ENCODE measurements around the gene ACTN1. TPM values are rescaled to one million over a fixed set of nuclear protein-coding genes. Genes with fewer than 3 reads are reported as not detected.

Gene ACTN1
- total and polyA plus RNA-seq, 2 of the 8 experiments (the other 6 are each of a cell fraction or from before 2014, with no cell fraction given), result 236 to 262 TPM

- Histone ChIP-seq H3K79me2 (ENCODE audit: control insufficient read depth in 1 of 2, insufficient read depth in 2 of 2, low read length in 2 of 2) (peaks cover 36 to 52% of the 10 kb centered on the region in 2 experiments), H4K20me1 (replicated peaks in 1 of 2; ENCODE audit: control insufficient read depth in 1 of 2, insufficient read depth in 2 of 2, low read length in 2 of 2) (peaks cover 16 to 21% of the 10 kb centered on the region in 2 experiments), H3K9ac (replicated peaks in 1 of 4; ENCODE audit: extremely low read depth in 1 of 4, low read depth in 3 of 4, low read length in 3 of 4) (peak overlapping the region; percentile 64 to 91 (median 84)), H3K14ac (ENCODE audit: insufficient read length) (no peak overlapping the region), H2BK15ac (ENCODE audit: low read length) (no peak overlapping the region), H3K4me2 (ENCODE audit: insufficient read depth in 1 of 2, low read depth in 2 of 2, low read length in 2 of 2) (peak overlapping the region; percentile 79 to 92), H3K9me3 (ENCODE audit: insufficient read depth in 2 of 2, low read depth in 1 of 2, low read length in 1 of 2) (no peaks in the 10 kb centered on the region), H3K23me2 (ENCODE audit: low read depth, low read length) (peaks cover 3% of the 10 kb centered on the region; the same call in 1 of the 2 replicates), H2BK12ac (ENCODE audit: low read depth, low read length) (0 out of 2 replicates have a peak overlapping the region, but pooled peaks have one; percentile 22), H3K18ac (ENCODE audit: extremely low read depth, low read length) (peak overlapping the region; percentile 76), H4K8ac (ENCODE audit: extremely low read depth, insufficient read depth, low read length) (peak overlapping the region; percentile 84; the same call in 1 of the 2 replicates), H3K27me3 (replicated peaks in 1 of 4; ENCODE audit: control insufficient read depth in 3 of 4, extremely low read depth in 1 of 4, insufficient read depth in 3 of 4, low read length in 3 of 4) (no peaks in the 10 kb centered on the region; a peak in 1 of 7 replicates), H3K4me3 (ENCODE audit: extremely low read depth in 1 of 4, insufficient read depth in 2 of 4, low read depth in 3 of 4, low read length in 4 of 4) (peak overlapping the region; percentile 61 to 99 (median 91)), H2BK5ac (ENCODE audit: low read depth, low read length) (peak overlapping the region; percentile 96; the same call in 1 of the 2 replicates), H3K56ac (replicated peaks; ENCODE audit: insufficient read length, low read depth, low read length) (peak overlapping the region; percentile 88), H2BK120ac (replicated peaks; ENCODE audit: low read depth, low read length) (peak overlapping the region; percentile 26), H4K91ac (replicated peaks; ENCODE audit: insufficient read length, low read length) (peak overlapping the region; percentile 84), H2AK5ac (ENCODE audit: low read depth, low read length) (peak overlapping the region; percentile 67; the same call in 1 of the 2 replicates), H4K5ac (ENCODE audit: insufficient read length, low read depth, low read length) (peak overlapping the region; percentile 84), H3K36me3 (ENCODE audit: control insufficient read depth in 2 of 4, insufficient read depth in 4 of 4, low read length in 3 of 4) (peaks cover 0 to 19% (median 10%) of the 10 kb centered on the region in 4 experiments; a peak in 5 of 8 replicates), H3K4me1 (replicated peaks in 1 of 4; ENCODE audit: control insufficient read depth in 3 of 4, insufficient read depth in 4 of 4, low read length in 3 of 4) (peaks cover 4 to 20% (median 11%) of the 10 kb centered on the region in 4 experiments), H3K79me1 (ENCODE audit: low read depth, low read length) (peaks cover 24% of the 10 kb centered on the region), H2BK20ac (ENCODE audit: low read length) (no peak overlapping the region), H2AFZ (ENCODE audit: low read length) (no peak overlapping the region), H3K23ac (ENCODE audit: insufficient read length) (no peak overlapping the region), H3K27ac (ENCODE audit: low read depth, low read length) (peak overlapping the region; percentile 81), H3K4ac (replicated peaks; ENCODE audit: insufficient read length, low read depth, low read length) (peak overlapping the region; percentile 29)
- DNase-seq (ENCODE audit: low read depth in 1 of 2, low spot score in 2 of 2), result peak in 1 of 2 experiments; percentile 88
- ChIA-PET CTCF (ENCODE audit: partially characterized antibody) (interaction anchor here (0.9 to 1.8 kb wide), 8 partner anchors 8 to 112 kb away, joined by 3 to 7 read pairs (median 5); no protein-coding TSS in a partner anchor), POLR2A (ENCODE audit: partially characterized antibody) (interaction anchor here (0.6 to 4.0 kb wide), 29 partner anchors 8 to 213 kb away, joined by 3 to 29 read pairs (median 3); partner anchors contain the start of genes EXD2 and ZFP36L1)
- no peak for FAIRE-seq
- WGBS, 2 experiments (ENCODE audit: extremely low coverage in 1 of 2, insufficient coverage in 1 of 2, insufficient read length in 1 of 2, insufficient replicate concordance in 2 of 2, low coverage in 1 of 2, low lambda C conversion rate in 2 of 2, missing lambda C conversion rate in 1 of 2), result 0% methylated on average over 33 of the region's 72 CpGs; no CpG with 5 or more reads in 1 of the 2 experiments
- no peak for TF ChIP-seq TEAD4 (IDR thresholded peaks at IDR 0.05; ENCODE audit: low read depth, low read length)
- peak; percentile 9; the same call in 1 of the 2 replicates for TF ChIP-seq RBBP5 (IDR thresholded peaks at IDR 0.05; ENCODE audit: borderline replicate concordance, low read depth, low read length)
- TF ChIP-seq MAFK (IDR thresholded peaks at IDR 0.05; ENCODE audit: low read depth, low read length), result no peak
- no peak for TF ChIP-seq EZH2 (IDR thresholded peaks at IDR 0.05; ENCODE audit: low read depth, low read length, severe bottlenecking)
- TF ChIP-seq NANOG (IDR thresholded peaks at IDR 0.05; ENCODE audit: insufficient read depth, low read depth, low read length, poor library complexity, severe bottlenecking), result no peak
- no peak for TF ChIP-seq BRCA1 (IDR thresholded peaks at IDR 0.05; ENCODE audit: low read depth, low read length)
- TF ChIP-seq EGR1 (IDR thresholded peaks at IDR 0.05; ENCODE audit: borderline replicate concordance, low read depth, low read length), result no peak
- no peak for TF ChIP-seq RNF2 (IDR thresholded peaks at IDR 0.05; ENCODE audit: borderline replicate concordance, low read depth, low read length, missing control alignments, poor library complexity, severe bottlenecking)
- TF ChIP-seq NRF1 (IDR thresholded peaks at IDR 0.05; ENCODE audit: low read depth, low read length), result no peak
- TF ChIP-seq GABPA (IDR thresholded peaks at IDR 0.05; ENCODE audit: borderline replicate concordance, insufficient read depth, low read length), result no peak
Measured at GRCh38 chr14:68978172-68978911, 760 bp downstream of the ACTN1 start.

Data from H1 (cell line).